Effector memory CD8-positive, alpha-beta T cell (primary cell): ENCODE data around the gene MAPK9.

ENCODE experiments used
- ATAC-seq: fragments of 150-1000 bp; cut with Tn5 transposase; replicated peaks from 2 replicates; pipeline ENCODE4 v1.10.0; 2021; ENCODE audit warnings: mild to moderate bottlenecking, moderate library complexity
- DNase-seq, 3 experiments: peaks; one replicate each; pipeline ENCODE4 v3.0.0; 2021
- H3K27ac Mint-ChIP-seq, 2 donors: one replicate each; pipeline ENCODE4 v1.8.0; 2022; ENCODE audit warnings: mild to moderate bottlenecking in 2 of 2, mixed read lengths in 2 of 2, moderate library complexity in 2 of 2
- H3K27me3 Mint-ChIP-seq, 2 donors: one replicate each; pipeline ENCODE4 v1.8.0; 2022; ENCODE audit warnings: mixed read lengths in 2 of 2
- H3K36me3 Mint-ChIP-seq: one replicate; pipeline ENCODE4 v1.8.0; 2022; ENCODE audit warnings: mild to moderate bottlenecking, moderate library complexity, mixed read lengths; ENCODE audit not compliant: insufficient read depth
- H3K4me1 Mint-ChIP-seq, 2 donors: one replicate each; pipeline ENCODE4 v1.8.0; 2022; ENCODE audit warnings: low read depth in 2 of 2, mixed read lengths in 2 of 2
- H3K4me3 Mint-ChIP-seq, 2 donors: one replicate each; pipeline ENCODE4 v1.8.0; 2022; ENCODE audit warnings: mild to moderate bottlenecking in 2 of 2, mixed read lengths in 2 of 2, moderate library complexity in 2 of 2
- H3K9me3 Mint-ChIP-seq, 2 donors: one replicate each; pipeline ENCODE4 v1.8.0; 2022; ENCODE audit warnings: mixed read lengths in 2 of 2

MAPK9 gene

DNA sequence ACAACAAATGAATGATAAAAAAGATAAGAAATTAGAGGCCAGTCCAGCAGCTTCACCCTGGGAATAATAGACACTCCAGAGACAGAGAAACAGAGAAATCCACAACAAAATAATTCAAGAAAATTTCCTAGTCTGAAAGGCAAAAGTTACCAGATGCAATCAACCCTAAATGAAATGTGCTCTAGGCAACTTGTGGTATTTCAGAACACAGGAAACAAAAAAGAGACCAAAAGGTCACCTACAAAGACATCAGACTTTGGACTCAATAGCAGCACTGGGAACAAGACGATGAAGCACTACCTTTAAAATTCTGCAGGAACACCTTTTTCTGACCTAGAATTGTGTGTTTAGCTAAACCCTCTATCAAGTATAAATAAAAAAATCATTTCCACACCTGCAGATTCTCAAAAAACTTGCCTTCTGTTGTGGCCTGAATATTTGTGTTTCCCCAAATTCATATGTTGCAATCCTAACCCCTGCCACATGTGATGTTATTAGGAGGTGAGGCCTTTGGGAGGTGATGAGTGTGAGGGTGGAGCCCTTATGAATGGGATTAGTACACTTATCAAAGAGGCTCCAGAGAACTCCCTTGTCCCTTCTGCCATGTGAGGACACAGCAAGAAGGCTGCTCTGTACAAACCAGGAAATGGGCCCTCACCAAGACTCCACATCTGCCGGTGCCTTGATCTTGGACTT, 5.9 kb upstream of the MAPK9 start:
- H3K36me3 Mint-ChIP-seq = peaks cover 14% of the 10 kb centered on the region
- no peak overlapping the region for H3K4me3 Mint-ChIP-seq
- ATAC-seq (no peak), DNase-seq (no peak)
- H3K27ac Mint-ChIP-seq = no peak overlapping the region
- peaks cover 13 to 22% of the 10 kb centered on the region in 2 donors for H3K4me1 Mint-ChIP-seq
- H3K27me3 Mint-ChIP-seq = no peaks in the 10 kb centered on the region
- H3K9me3 Mint-ChIP-seq = no peaks in the 10 kb centered on the region

DNA sequence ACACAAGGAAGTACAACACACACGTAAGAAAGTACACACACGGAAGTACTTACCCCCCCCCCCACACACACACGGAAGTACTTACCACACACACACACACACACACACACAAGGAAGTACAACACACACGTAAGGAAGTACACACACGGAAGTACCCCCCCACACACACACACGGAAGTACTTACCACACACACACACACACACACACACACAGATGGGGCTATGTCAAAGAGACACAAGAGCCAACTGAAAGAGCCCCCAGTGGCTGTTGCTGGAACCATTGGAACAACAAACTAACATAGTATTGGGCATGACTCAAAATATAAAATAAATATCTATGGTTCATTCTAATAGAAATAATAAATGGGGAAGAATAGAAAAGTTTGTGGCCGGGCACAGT, 4.9 kb upstream of the MAPK9 start:
- Mint-ChIP-seq H3K4me1 (peaks cover 15 to 25% of the 10 kb centered on the region in 2 donors), H3K27ac (peak overlapping the region in 1 of 2 donors; percentile 83), H3K9me3 (no peaks in the 10 kb centered on the region), H3K36me3 (peaks cover 20% of the 10 kb centered on the region), H3K27me3 (no peaks in the 10 kb centered on the region), H3K4me3 (no peak overlapping the region)
- DNase-seq (no peak), ATAC-seq (no peak)

DNA sequence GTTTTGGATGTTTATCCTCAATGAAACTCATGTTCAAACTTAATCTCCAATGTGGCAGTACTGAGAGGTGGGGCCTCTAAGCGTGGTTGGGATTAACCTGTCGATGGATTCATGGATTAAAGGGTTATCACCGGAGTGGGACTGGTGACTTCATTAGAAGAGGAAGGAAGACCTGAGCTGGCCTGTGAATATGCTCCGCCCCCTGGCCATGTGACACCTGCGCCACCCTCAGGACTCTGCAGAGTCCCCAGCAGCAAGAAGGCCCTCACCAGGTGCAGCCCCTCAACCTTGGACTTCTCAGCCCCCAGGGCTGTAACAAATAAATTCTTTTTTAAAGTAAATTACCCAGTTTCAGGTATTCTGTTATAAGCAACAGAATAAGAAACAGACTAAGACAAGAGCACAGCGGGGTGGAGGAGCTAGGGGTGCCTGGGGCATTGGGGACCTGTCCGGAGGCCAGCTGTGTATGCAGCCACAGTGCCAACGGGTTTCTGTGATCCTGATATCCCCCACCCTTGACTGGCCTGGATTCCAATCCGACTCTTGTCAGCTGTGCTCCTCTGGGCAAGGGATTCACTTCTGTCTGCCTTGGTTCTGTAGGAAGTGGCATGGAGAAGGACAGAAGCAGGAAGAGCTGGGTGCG, 3.2 kb upstream of the MAPK9 start:
- peak overlapping the region in 1 of 2 donors; percentile 73 for H3K27ac Mint-ChIP-seq
- H3K4me1 Mint-ChIP-seq = peaks cover 24 to 35% of the 10 kb centered on the region in 2 donors
- no peak for ATAC-seq
- peaks cover 26% of the 10 kb centered on the region for H3K36me3 Mint-ChIP-seq
- no peak for DNase-seq
- no peaks in the 10 kb centered on the region for H3K9me3 Mint-ChIP-seq
- H3K27me3 Mint-ChIP-seq = no peaks in the 10 kb centered on the region
- H3K4me3 Mint-ChIP-seq = no peak overlapping the region

DNA sequence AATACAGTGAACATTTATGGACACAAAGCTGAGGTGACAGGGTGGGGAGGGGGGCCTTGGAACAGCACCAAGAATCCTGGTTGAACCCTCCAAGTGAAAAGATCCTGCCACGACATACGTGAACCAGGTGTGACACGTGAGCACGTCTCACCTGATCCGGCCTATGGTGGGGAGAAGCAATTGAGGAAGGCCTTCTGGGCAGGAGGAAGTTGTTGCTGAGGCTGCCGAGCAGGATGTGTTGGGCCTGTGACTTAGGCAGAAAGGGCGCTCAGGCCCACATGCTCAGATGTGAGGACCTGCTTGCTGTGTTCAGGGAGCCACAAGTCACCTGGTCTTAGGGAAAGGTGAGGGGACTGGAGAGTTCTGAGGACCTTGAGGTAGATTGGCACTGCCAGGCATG, 2.5 kb upstream of the MAPK9 start:
- peaks cover 29 to 35% of the 10 kb centered on the region in 2 donors for H3K4me1 Mint-ChIP-seq
- peak overlapping the region in 1 of 2 donors; percentile 73 for H3K27ac Mint-ChIP-seq
- H3K4me3 Mint-ChIP-seq = no peak overlapping the region
- no peaks in the 10 kb centered on the region for H3K9me3 Mint-ChIP-seq
- DNase-seq (no peak), ATAC-seq (no peak)
- no peaks in the 10 kb centered on the region for H3K27me3 Mint-ChIP-seq
- peaks cover 26% of the 10 kb centered on the region for H3K36me3 Mint-ChIP-seq

DNA sequence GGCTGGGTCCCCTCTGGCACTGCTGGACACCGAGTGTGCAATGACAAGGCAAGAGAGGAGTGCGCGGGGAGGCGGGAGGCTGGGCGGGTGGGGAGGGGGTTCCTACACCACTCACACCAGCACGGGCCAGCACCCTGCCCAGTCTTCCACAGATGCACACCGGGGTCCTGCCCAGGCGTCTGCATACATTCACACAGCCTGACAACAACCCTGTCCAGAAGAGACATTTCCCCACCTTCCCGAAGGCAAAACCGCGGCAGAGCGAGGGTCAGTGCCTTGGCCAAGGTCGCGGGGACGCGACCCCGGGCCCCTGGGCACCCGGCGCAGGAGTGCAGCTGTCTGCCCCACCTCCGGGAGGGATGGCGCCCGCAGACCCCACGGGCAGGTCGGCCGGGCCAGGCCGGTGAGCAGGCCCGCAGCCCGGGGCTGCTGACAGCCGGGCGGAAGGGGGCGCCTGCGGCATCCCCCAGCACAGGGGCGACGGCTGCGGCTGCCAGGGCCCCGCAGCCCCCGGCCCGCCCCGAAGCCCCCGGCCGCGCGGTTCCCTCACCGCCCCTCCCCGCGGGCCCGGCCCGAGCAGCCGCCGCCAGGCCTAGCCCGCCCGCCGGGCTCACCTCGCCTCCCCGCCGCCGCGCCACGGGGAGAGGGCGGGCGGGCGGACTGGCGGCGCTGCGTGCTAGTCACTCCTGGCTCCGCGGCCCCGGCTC, 496 bp downstream of the MAPK9 start:
- peak overlapping the region; percentile 87 to 100 for H3K27ac Mint-ChIP-seq
- no peak for DNase-seq
- peaks cover 40 to 48% of the 10 kb centered on the region in 2 donors for H3K4me1 Mint-ChIP-seq
- H3K27me3 Mint-ChIP-seq = no peaks in the 10 kb centered on the region
- peak overlapping the region; percentile 96 to 98 for H3K4me3 Mint-ChIP-seq
- no peak for ATAC-seq
- no peaks in the 10 kb centered on the region for H3K9me3 Mint-ChIP-seq
- H3K36me3 Mint-ChIP-seq = peaks cover 31% of the 10 kb centered on the region

DNA sequence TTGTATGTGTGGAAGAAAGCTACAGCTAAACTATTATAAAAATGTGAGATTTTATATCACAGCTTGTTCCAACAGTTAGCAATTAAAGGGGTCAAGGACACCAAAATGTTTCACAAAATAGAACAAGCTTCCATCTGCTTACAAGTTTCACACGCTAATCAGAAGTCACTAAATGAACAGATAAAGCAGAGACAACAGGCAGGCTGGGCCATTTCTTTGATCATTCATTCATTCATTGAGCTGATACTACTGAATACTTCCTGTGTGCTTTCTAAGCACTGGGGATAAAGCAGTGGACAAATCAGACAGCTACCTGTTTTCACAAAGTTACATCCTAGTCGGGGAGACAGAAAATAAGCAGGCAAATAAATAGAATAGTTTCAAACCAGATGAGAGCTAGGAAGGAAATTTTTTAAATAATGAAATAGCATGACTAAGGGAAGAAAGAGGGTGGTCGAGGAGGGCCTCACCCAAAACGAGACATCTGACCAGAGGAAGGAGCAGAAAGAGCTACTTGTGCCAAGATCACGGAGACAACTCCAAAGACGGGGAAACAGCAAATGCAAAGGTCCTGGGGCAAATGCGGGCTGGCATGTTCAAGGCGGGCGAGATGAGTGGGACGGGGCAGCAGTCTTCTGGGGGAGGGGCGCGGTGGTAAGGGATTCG, 1.2 kb downstream of the MAPK9 start:
- no peaks in the 10 kb centered on the region for H3K27me3 Mint-ChIP-seq
- H3K9me3 Mint-ChIP-seq = no peaks in the 10 kb centered on the region
- peak overlapping the region; percentile 83 to 96 for H3K4me3 Mint-ChIP-seq
- ATAC-seq (no peak), DNase-seq (no peak)
- peaks cover 34% of the 10 kb centered on the region for H3K36me3 Mint-ChIP-seq
- H3K27ac Mint-ChIP-seq = peak overlapping the region; percentile 87 to 92
- H3K4me1 Mint-ChIP-seq = peaks cover 40 to 49% of the 10 kb centered on the region in 2 donors

DNA sequence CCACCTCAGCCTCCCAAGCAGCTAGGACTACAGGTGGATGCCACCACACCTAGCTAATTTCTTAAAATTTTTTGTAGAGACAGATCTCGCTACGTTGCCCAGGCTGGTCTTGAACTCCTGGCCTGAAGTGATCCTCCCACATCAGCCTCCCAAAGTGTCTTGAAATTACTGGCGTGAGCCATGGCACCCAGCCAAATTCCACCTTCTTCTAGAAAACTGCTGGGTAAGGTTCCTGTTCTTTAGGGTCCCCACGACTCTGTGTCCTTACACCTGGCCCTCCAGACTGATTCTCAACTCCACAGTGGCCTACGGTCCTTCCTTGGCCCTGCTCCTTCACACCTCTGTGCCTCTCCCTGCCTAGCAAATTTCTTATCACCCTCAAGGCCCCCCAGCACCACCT, 1.9 kb downstream of the MAPK9 start:
- Mint-ChIP-seq H3K27me3 (no peaks in the 10 kb centered on the region), H3K27ac (peak overlapping the region; percentile 87 to 92)

DNA sequence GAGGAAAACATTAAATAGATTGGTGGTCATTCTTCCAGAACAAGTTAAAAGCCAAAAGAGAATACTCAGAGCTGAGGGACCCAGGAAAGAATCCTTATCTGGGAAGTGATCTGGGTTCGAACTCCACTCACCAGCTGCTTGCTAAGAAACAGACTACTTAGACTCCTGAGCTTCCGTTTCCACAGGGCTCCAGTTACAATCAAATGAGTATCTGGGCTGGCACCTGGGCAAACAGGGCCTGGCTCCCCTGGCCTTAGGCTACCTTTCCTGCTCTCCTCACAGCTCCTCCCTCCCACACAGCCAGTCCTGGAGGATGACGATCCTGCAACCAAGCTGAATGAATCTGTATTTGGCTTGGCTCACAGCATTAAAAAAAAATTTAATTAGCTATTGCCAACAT, 2.5 kb downstream of the MAPK9 start:
- Mint-ChIP-seq H3K4me1 (peaks cover 42 to 50% of the 10 kb centered on the region in 2 donors), H3K27me3 (no peaks in the 10 kb centered on the region), H3K9me3 (no peaks in the 10 kb centered on the region), H3K4me3 (no peak overlapping the region), H3K27ac (no peak overlapping the region), H3K36me3 (peaks cover 34% of the 10 kb centered on the region)
- no peak for DNase-seq
- ATAC-seq = no peak

More for the DNA sequence above, 1.9 kb downstream of the MAPK9 start:
- Mint-ChIP-seq H3K9me3 (no peaks in the 10 kb centered on the region), H3K4me1 (peaks cover 42 to 46% of the 10 kb centered on the region in 2 donors), H3K36me3 (peaks cover 34% of the 10 kb centered on the region), H3K4me3 (peak overlapping the region in 1 of 2 donors; percentile 96)
- no peak for ATAC-seq
- no peak for DNase-seq

DNA sequence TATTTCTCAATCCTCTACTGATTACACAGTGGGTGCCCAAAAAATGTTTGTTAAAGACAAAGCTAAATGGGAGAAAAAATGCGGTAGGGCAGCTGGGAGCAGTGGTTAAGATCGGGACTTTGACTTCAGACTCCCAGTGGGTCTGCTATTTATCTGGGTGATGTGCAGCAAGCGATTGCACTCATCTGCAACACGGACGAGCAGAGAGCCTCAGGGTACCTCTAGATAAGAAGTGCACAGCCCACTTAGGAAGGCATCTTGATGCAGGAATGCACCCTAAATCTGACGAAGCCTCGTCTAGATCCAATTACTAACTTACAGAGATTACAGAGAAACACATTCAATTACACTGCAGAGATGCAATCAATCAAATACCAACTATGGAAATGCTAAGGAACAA, 4.0 kb downstream of the MAPK9 start:
- Mint-ChIP-seq H3K27ac (no peak overlapping the region), H3K36me3 (peaks cover 33% of the 10 kb centered on the region), H3K4me1 (peaks cover 32 to 39% of the 10 kb centered on the region in 2 donors), H3K9me3 (no peaks in the 10 kb centered on the region), H3K4me3 (no peak overlapping the region), H3K27me3 (no peaks in the 10 kb centered on the region)
- DNase-seq = no peak
- no peak for ATAC-seq

DNA sequence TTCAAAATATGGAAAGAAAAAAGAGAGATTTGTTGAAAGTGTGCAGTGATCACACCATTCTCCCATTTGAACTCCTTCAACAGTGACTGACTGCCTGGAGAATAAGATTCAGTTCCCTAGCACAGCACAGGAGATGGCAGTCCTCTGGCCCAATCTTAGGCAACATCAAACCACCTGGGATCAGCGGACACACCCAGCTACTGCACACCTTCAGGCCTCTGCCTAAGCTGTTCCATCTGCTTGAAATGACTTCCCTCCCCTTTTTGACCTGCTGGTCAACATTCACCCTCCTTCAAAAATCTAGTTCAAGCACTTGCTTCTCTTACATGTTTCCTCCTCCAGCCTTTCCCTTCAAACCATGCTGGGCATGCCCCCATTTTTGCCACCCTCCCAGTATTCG, 4.5 kb downstream of the MAPK9 start:
- H3K9me3 Mint-ChIP-seq = no peaks in the 10 kb centered on the region
- H3K36me3 Mint-ChIP-seq = peaks cover 29% of the 10 kb centered on the region
- no peak overlapping the region for H3K27ac Mint-ChIP-seq
- H3K4me1 Mint-ChIP-seq = peaks cover 29 to 35% of the 10 kb centered on the region in 2 donors
- no peaks in the 10 kb centered on the region for H3K27me3 Mint-ChIP-seq
- DNase-seq (no peak), ATAC-seq (no peak)
- no peak overlapping the region for H3K4me3 Mint-ChIP-seq

DNA sequence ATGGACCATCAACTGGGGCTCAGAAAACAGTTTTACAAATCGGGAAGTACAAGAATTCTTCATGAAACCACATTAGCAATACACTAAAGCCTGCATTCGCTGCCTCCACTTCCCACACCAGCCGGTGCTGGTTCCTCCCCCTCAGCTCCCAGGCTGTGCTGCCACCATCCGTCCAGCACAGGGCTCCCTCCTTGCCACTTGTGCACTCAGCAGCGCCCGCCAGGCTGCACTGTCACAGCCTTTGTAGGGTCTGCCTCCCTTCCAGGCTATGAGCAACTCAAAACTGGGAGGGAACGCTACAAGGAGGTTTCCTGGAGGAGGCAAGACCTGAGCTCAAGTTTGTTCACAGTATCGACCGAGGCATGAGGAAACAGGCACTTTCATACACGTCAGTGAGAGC, 7.7 kb downstream of the MAPK9 start:
- Mint-ChIP-seq H3K4me3 (no peak overlapping the region), H3K4me1 (peaks cover 18 to 25% of the 10 kb centered on the region in 2 donors), H3K9me3 (no peaks in the 10 kb centered on the region), H3K36me3 (peaks cover 29% of the 10 kb centered on the region), H3K27ac (no peak overlapping the region), H3K27me3 (no peaks in the 10 kb centered on the region)
- ATAC-seq (no peak), DNase-seq (no peak)

DNA sequence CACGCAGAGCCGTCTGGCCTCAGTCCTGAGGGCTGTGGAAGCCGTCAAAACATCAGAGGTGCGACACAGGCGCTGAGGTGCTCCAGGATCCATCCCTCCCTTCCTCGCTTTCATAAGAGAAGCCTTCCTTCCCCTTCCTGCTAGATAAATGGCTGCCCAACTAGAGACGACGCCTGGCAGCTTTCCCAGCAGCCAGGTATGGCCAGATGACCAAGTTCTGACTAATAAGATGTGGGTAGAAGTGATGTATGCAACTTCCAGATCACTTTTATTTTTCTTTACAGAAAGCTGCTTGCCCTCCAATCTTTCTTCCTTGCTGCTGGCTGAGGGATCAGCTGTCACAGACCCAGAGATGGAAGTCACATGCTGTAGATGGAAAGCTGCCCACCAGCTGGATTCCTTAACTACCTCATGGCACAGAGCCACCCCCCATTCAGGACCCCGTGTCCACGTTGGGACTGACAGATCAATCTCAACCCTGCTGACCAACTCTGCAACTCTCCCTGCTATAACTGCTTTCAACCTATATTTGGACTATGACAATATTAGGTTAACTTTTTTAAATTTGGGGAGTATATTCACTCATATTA, 8.8 kb downstream of the MAPK9 start:
- peaks cover 17 to 21% of the 10 kb centered on the region in 2 donors for H3K4me1 Mint-ChIP-seq
- peaks cover 33% of the 10 kb centered on the region for H3K36me3 Mint-ChIP-seq
- no peak overlapping the region for H3K27ac Mint-ChIP-seq
- no peak overlapping the region for H3K4me3 Mint-ChIP-seq
- no peak for DNase-seq
- H3K27me3 Mint-ChIP-seq = no peaks in the 10 kb centered on the region
- no peaks in the 10 kb centered on the region for H3K9me3 Mint-ChIP-seq
- ATAC-seq = no peak

DNA sequence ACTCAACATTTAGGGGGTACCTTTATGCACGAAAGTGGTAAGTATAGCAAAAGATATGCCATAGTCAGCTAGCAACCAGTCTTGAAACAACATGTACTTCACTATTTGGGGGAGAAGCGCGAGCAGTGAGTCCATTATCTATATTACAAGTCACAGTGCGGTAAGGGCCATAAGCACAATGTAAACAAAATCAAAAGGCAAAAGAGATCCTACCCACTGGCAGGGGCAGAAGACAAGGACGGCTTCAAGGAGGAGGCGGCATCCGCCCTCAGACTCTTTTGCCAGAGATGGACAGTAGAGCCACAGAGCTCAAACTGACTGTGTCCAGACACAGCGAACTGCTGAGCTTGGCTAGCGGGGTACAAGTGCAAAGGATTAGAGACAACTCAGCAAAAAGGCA, 9.6 kb downstream of the MAPK9 start:
- no peaks in the 10 kb centered on the region for H3K27me3 Mint-ChIP-seq
- DNase-seq (no peak), ATAC-seq (no peak)
- no peak overlapping the region for H3K4me3 Mint-ChIP-seq
- H3K4me1 Mint-ChIP-seq = peaks cover 10 to 14% of the 10 kb centered on the region in 2 donors
- no peak overlapping the region for H3K27ac Mint-ChIP-seq
- no peaks in the 10 kb centered on the region for H3K9me3 Mint-ChIP-seq
- peaks cover 36% of the 10 kb centered on the region for H3K36me3 Mint-ChIP-seq
